Sigmoid colon (tissue), 7 donors: Measurements from ENCODE around the gene EEFSEC. TPM values are rescaled to one million over a fixed set of nuclear protein-coding genes. Genes with fewer than 3 reads are reported as not detected.
A peak's percentile ranks its signal among the peaks of the same experiment; 100 is the strongest.

Experiments
- DNase-seq: peaks from one replicate; pipeline ENCODE4 v3.0.0-alpha.2; 2019
- H3K27ac ChIP-seq, 4 donors: fragments of 200-600 bp; sonication (generic); one replicate each; pipeline ENCODE4 v1.5.1; 2016 to 2019; ENCODE audit warnings: mild to moderate bottlenecking in 1 of 4
- H3K27me3 ChIP-seq, 3 donors: fragments of 200-600 bp; sonication (generic); one replicate each; pipeline ENCODE4 v1.5.1; 2019; ENCODE audit warnings: mild to moderate bottlenecking in 1 of 3
- H3K36me3 ChIP-seq, 4 donors: fragments of 200-600 bp; sonication (generic); one replicate each; pipeline ENCODE4 v1.5.1; 2016 to 2019
- H3K4me1 ChIP-seq, 4 donors: fragments of 200-600 bp; sonication (generic); one replicate each; pipeline ENCODE4 v1.5.1; 2017 to 2019
- H3K4me3 ChIP-seq, 4 donors: fragments of 200-600 bp; sonication (generic); one replicate each; pipeline ENCODE4 v1.5.1; 2017 to 2019; ENCODE audit warnings: mild to moderate bottlenecking in 2 of 4, moderate library complexity in 1 of 4
- H3K9me3 ChIP-seq, 4 donors: fragments of 200-600 bp in 3 of 4; sonication (generic) in 3 of 4; one replicate each; pipeline versions ENCODE4 v1.5.1 to v1.6.1; 2013 to 2019
- EP300 ChIP-seq, 4 donors: sonication (generic); formaldehyde crosslinking; IDR thresholded peaks; one replicate each; pipeline ENCODE4 v1.6.1; 2017; ENCODE audit warnings: antibody characterized with exemption in 4 of 4
- POLR2A ChIP-seq, 2 donors: fragments of 450-650 bp; IDR thresholded peaks; one replicate each; pipeline ENCODE4 v1.6.1; 2016; ENCODE audit warnings: antibody characterized with exemption in 2 of 2, mild to moderate bottlenecking in 2 of 2, moderate library complexity in 2 of 2
- POLR2AphosphoS5 ChIP-seq, 4 donors: sonication (generic); formaldehyde crosslinking; IDR thresholded peaks; one replicate each; pipeline ENCODE4 v1.6.1; 2017; ENCODE audit warnings: antibody characterized with exemption in 4 of 4
- WGBS, 2 donors: extraction: QIAGEN DNeasy Blood & Tissue Kit; methylation state at CpG; one replicate each; pipeline ENCODE4 v1.1.7; 2013; 5-methylcytosine and 5-hydroxymethylcytosine counted together
- intact Hi-C: fragments of 100-400 bp; cut with DNase I; formaldehyde crosslinking; loops from one replicate; pipeline ENCODE4 v1.15.1; 2023
- polyA plus RNA-seq, 3 donors: library from polyadenylated mRNA; stranded (reverse); fragments of 200-250 nt; gene quantifications; one replicate each; pipeline ENCODE4 v1.2.3, GENCODE V29; 2013
- total RNA-seq, 4 donors: library from RNA; depleted of rRNA; stranded (reverse); fragments of >200 nt; gene quantifications; one replicate each; pipeline ENCODE4 v1.1.0, GENCODE V29; 2016
- TF ChIP-seq, protein P1 (sequence below), 4 experiments: fragments of 450-650 bp in 3 of 4; fragments of 200-600 bp in 1 of 4; IDR thresholded peaks; one replicate each; pipeline ENCODE4 v1.5.1; 2016 to 2019; ENCODE audit warnings: antibody characterized with exemption in 4 of 4, mild to moderate bottlenecking in 3 of 4, moderate library complexity in 2 of 4
- donor health status: healthy with polysubstance abuse.
- donor health status: Bipolar disorder and iron deficiency.
- donor health status: healthy.

Gene EEFSEC
- total and polyA plus RNA-seq, 7 donors = 5.3 to 16.1 (median 12.2) TPM

DNA sequence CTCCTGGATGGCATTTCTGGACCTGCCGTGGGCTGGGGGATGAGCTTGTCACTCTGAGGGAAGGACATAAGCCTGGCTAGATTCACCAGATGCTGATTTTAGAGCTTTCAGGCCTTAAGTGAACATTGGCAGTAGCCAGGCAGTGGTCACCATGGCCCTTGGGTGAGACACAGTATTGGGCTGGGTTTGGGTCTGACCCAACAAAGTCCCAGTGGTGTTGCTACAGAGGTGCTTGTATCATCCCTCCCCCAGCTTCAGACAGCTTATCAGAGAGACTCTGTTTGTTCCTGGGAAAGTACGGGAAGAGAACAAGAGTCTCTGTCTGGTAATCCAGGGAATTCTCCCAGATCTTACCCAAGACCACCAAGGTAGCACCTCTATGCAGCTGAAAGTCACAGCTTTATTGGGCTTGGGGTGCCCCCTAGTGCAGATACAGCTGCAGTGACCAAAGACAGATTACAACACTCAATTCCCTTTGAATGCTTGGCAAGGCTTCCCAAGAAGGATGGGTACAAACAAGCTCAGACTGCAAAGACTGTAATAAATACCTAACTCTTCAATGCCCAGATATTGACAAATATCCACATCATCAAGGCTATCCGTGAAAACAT lies 19.9 kb upstream of the EEFSEC start:
- Histone ChIP-seq H3K9me3 (no peaks in the 10 kb centered on the region), H3K27ac (no peak overlapping the region), H3K36me3 (no peaks in the 10 kb centered on the region), H3K4me3 (no peak overlapping the region), H3K27me3 (no peaks in the 10 kb centered on the region), H3K4me1 (no peaks in the 10 kb centered on the region)
- WGBS, 2 donors = 76 to 77% methylated on average over 3 of the region's 3 CpGs
- DNase-seq = no peak
- TF ChIP-seq, protein P1, sequence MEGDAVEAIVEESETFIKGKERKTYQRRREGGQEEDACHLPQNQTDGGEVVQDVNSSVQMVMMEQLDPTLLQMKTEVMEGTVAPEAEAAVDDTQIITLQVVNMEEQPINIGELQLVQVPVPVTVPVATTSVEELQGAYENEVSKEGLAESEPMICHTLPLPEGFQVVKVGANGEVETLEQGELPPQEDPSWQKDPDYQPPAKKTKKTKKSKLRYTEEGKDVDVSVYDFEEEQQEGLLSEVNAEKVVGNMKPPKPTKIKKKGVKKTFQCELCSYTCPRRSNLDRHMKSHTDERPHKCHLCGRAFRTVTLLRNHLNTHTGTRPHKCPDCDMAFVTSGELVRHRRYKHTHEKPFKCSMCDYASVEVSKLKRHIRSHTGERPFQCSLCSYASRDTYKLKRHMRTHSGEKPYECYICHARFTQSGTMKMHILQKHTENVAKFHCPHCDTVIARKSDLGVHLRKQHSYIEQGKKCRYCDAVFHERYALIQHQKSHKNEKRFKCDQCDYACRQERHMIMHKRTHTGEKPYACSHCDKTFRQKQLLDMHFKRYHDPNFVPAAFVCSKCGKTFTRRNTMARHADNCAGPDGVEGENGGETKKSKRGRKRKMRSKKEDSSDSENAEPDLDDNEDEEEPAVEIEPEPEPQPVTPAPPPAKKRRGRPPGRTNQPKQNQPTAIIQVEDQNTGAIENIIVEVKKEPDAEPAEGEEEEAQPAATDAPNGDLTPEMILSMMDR (IDR thresholded peaks at IDR 0.05) = peak in 2 of 4 experiments; percentile 17 to 22
- no peak for TF ChIP-seq POLR2AphosphoS5 (IDR thresholded peaks at IDR 0.05)
- intact Hi-C loops = no loop called here

DNA sequence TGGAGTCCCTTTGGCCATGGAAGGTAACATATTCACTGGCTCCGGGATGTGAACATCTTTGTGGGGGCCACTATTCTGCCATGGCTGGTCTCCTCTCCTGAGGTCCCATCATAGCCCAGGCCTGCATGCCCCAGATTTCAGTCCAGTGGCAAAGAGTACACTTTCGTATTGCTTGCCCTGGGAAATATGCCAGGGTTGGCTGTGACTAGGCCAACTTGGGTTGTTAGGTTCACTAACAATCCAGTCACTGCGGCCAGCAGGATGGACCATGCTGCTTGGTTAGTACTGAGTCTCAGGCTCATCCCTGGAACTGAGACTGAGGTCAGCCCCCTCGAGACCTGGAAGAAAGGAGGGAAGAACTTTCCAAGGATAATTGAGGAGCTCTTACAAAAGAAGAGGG lies 9.8 kb upstream of the EEFSEC start:
- intact Hi-C loops = no loop called here
- H3K4me1 ChIP-seq = no peaks in the 10 kb centered on the region
- no peaks in the 10 kb centered on the region for H3K9me3 ChIP-seq
- DNase-seq = no peak
- WGBS, 2 donors = 89 to 90% methylated on average over 4 of the region's 4 CpGs
- H3K27ac ChIP-seq = no peak overlapping the region
- no peaks in the 10 kb centered on the region for H3K36me3 ChIP-seq
- peaks cover 0 to 4% (median 0%) of the 10 kb centered on the region in 3 donors for H3K27me3 ChIP-seq
- TF ChIP-seq POLR2AphosphoS5 (IDR thresholded peaks at IDR 0.05) = no peak
- H3K4me3 ChIP-seq = no peak overlapping the region

DNA sequence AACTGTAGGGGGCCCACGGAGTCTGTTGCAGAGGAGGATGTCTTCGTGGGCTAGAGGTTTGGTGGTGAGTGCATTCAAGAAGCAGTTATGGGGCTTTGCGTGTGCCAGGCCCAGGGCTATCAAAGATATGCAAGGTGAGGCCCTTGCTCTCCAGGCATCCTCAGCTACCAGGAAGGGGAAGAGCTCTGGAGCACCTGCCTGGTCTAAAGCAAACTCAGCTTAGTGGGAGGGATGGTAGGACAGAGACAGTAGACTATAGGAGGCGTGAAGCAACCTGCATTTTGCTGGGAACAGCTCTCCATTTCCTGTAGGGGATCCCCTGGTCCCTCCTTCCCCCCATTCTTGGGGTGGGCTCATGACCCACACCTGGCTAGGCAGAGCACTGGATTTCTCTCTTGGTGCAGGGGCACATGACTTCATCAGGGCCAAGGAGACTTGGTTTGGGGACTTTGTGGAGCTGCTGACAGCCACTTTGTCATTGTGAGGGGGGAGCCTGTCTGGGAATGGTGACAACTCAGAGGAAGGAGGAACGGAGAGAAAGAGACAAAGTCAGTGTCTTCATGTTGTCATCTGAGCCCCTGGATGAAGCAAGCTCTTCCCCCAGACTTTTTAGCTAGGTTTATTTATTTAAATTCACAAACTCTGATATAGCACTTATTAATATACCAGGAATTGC lies 8.6 kb upstream of the EEFSEC start:
- TF ChIP-seq POLR2AphosphoS5 (IDR thresholded peaks at IDR 0.05) = no peak
- no peak for TF ChIP-seq POLR2A (IDR thresholded peaks at IDR 0.05)
- TF ChIP-seq EP300 (IDR thresholded peaks at IDR 0.05) = no peak
- TF ChIP-seq, protein P1 (IDR thresholded peaks at IDR 0.05) = no peak
- Histone ChIP-seq H3K9me3 (no peaks in the 10 kb centered on the region), H3K27me3 (no peaks in the 10 kb centered on the region), H3K4me3 (no peak overlapping the region), H3K27ac (no peak overlapping the region), H3K36me3 (no peaks in the 10 kb centered on the region), H3K4me1 (no peaks in the 10 kb centered on the region)
- 80 to 81% methylated on average over 5 of the region's 5 CpGs for WGBS, 2 donors
- intact Hi-C loops = no loop called here
- no peak for DNase-seq

DNA sequence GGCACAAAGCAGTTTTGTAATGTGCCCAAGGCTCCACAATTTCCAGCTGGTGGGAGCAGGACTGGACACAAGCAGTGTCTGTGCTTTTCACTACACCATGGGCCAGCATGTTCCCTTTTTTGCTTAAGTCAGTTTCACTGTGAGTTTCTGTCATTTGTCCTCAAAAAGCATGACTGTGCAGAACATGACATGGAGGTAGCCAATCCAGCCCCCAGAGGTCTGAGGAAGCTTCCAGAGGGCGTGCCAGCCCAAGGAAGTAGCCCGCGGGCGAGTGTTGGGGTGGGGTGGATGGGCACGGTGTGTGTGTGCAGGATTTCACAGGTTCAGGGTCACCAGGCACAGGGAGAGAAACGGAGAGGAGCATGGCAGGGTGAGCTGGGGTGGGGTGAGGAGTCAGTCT lies 8.0 kb upstream of the EEFSEC start:
- H3K27ac ChIP-seq = no peak overlapping the region
- no peaks in the 10 kb centered on the region for H3K36me3 ChIP-seq
- TF ChIP-seq POLR2AphosphoS5 (IDR thresholded peaks at IDR 0.05) (no peak), POLR2A (IDR thresholded peaks at IDR 0.05) (no peak), EP300 (IDR thresholded peaks at IDR 0.05) (no peak)
- TF ChIP-seq, protein P1 (IDR thresholded peaks at IDR 0.05) = no peak
- no peaks in the 10 kb centered on the region for H3K27me3 ChIP-seq
- no peaks in the 10 kb centered on the region for H3K4me1 ChIP-seq
- peak; percentile 75 for DNase-seq
- H3K4me3 ChIP-seq = no peak overlapping the region
- intact Hi-C loops = no loop called here
- no peaks in the 10 kb centered on the region for H3K9me3 ChIP-seq
- WGBS, 2 donors = 45 to 51% methylated on average over 6 of the region's 6 CpGs

DNA sequence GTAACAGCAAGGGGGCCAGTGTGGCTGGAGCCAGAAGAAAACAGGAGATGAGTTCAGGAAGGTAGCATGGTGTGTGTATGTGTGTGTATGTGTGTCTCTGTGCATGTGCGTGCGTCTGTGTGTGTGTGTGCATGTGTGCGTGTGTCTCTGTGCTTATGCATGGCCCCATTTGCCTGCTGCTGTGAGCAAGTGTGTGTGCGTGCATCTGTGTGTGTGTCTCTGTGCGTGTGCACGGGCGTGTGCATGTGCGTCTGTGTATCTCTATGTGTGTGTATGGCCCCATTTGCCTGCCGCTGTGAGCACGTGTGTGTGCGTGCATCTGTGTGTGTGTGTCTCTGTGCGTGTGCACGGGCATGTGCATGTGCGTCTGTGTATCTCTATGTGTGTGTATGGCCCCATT lies 7.1 kb upstream of the EEFSEC start:
- no peaks in the 10 kb centered on the region for H3K4me1 ChIP-seq
- H3K27ac ChIP-seq = no peak overlapping the region
- TF ChIP-seq POLR2AphosphoS5 (IDR thresholded peaks at IDR 0.05) = no peak
- no peak for TF ChIP-seq EP300 (IDR thresholded peaks at IDR 0.05)
- TF ChIP-seq, protein P1 (IDR thresholded peaks at IDR 0.05) = no peak
- TF ChIP-seq POLR2A (IDR thresholded peaks at IDR 0.05) = no peak
- no peaks in the 10 kb centered on the region for H3K36me3 ChIP-seq
- no peaks in the 10 kb centered on the region for H3K27me3 ChIP-seq
- intact Hi-C loops = no loop called here
- WGBS, 2 donors = 96 to 97% methylated on average over 14 of the region's 14 CpGs
- no peaks in the 10 kb centered on the region for H3K9me3 ChIP-seq
- no peak for DNase-seq
- H3K4me3 ChIP-seq = no peak overlapping the region
